ENCODE measurements around the gene ZFAND6.
"Not testable (repeated sequence)": the region's sequence is repeated elsewhere in the genome, so short reads cannot be mapped to it uniquely, and the experiment has no call there.

ZFAND6 gene

GRCh38 chr15:80058851-80059785 is at the start of gene ZFAND6:
Gene ZFAND6, plus strand, starts transcription at chr15:80059676. Its CDS starts 60,669 bp downstream, at chr15:80120345.
- peak; percentile 96 for DNase-seq

DNA sequence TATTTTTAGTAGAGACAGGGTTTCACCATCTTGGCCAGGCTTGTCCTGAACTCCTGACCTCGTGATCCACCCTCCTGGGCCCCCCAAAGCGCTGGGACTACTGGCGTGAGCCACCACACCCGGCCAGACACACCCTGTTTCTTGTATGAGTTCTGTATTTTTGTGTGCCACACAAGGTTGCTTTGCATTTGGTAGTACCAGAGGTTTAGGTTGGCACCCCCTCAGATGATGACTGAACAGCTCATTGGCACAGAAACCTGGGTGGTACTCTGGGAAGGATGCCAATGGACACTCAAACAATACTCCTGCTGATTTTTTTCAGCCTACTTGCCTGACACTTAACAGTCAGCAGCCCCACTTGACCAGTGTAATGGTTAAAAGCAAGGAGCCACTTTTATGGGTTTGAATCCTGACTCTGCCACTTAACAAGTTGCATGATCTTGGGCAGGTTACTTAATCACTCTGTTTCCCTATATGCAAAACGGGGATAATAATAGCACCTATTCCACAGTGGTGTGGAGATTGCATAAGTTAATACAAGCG is 49.3 kb upstream of the ZFAND6 start:
- DNase-seq: peak; percentile 72

DNA sequence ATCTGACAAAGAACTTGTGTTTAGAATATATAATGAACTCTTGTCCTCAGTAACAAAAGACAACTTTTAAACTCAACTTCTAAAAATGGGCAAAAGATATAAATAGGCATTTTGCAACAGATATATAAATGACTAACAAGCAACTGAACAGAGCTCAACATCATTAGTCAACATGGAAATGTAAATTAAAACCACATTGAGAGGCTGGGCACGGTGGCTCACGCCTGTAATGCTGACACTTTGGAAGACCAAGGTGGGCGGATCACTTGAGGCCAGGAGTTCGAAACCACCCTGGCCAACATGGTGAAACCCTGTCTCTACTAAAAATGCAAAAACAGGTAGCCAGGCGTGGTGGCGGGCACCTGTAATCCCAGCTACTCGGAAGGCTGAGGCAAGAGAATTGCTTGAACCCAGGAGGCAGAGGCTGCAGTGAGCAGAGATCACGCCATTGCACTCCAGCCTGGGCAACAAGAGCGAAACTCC is 48.4 kb upstream of the ZFAND6 start:
- DNase-seq: not testable (repeated sequence)

- no peak for DNase-seq
These were observed 47.9 kb upstream of the ZFAND6 start for GRCh38 chr15:80011596-80011995.

DNA sequence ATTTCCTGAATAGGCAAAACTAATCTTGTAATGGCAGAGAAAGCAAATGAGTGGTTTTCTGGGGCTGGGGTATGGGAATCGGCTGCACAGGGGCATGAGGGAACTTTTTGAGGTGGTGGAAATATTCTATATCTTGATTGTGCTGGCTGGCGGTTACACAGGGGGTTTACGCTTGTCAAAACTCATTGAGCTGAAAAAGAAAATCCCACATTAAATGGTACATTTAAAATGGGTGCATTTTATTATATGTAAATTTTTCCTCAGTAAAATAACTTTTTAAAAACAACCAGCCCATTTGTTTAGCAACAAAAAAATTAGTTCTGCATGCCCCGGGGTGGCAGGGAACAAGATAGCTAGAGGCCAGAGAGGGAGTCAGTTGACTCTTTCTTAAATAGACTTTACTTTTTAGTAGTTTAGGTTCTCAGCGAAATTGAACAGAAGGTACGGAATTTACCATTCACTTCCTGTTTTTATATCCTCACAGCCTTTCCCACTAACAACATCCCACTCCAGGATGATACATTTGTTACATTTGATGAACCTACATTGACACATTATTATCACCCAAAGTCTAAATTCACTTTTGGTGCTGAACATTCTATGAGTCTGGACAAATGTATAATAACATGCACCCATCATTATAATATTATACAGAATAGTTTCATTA is 47.3 kb upstream of the ZFAND6 start:
- no peak for DNase-seq

- not testable (repeated sequence) for DNase-seq
These were observed 45.3 kb upstream of the ZFAND6 start for GRCh38 chr15:80014186-80014585.

- no peak for DNase-seq
These were observed 44.3 kb upstream of the ZFAND6 start for GRCh38 chr15:80015156-80015555.

GRCh38 chr15:80016506-80016905 is 43.0 kb upstream of the ZFAND6 start:
- DNase-seq: not testable (repeated sequence)

GRCh38 chr15:80017139-80017538 is 42.3 kb upstream of the ZFAND6 start:
- DNase-seq: not testable (repeated sequence)

- DNase-seq: no peak
These were observed 40.2 kb upstream of the ZFAND6 start for GRCh38 chr15:80019168-80019745.

- not testable (repeated sequence) for DNase-seq
These were observed 39.3 kb upstream of the ZFAND6 start for GRCh38 chr15:80020149-80020548.

GRCh38 chr15:80020731-80021130 is 38.7 kb upstream of the ZFAND6 start:
- DNase-seq: no peak

- no peak for DNase-seq
These were observed 33.2 kb upstream of the ZFAND6 start for GRCh38 chr15:80026310-80026709.

- DNase-seq: no peak
These were observed 32.7 kb upstream of the ZFAND6 start for GRCh38 chr15:80026754-80027153.

DNA sequence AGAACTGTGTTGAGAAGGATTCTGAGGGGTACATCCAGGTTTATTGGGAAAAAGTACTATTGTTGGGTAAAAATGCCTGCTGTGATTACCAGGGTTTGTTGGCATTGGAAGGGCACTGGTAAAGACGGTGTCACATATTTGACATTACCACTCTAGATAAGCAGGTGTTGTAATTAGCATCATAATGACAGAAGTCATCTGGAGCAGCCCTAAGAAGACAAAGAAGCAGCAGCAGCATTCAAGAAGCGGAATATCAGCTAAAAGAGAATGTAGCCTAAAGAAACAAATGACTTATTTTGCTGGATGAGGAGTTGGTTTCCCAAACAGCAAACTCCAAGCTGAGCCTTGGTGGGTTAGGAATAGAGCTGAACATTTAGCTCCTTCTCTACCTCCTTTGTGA is 30.5 kb upstream of the ZFAND6 start:
- DNase-seq: no peak

DNA sequence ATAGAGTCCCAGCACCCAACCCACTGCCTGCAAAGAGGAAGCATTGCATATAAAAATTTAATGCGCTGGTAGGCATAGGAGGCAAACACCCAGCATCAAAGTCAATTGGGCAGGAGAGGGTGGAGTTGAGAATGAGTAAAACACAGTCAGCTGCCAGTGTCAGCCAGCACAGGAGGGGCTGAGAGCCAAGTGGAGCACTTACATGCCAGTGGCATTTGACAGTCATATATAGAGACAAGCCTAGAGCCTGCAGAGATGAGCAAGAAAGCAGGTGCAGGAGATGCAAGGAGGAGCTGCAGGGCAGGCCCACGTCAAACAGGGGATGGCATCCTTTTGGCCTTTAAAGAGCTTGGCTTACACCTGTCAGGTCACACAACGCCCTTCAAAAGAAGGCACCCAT is 27.6 kb upstream of the ZFAND6 start:
- no peak for DNase-seq

- no peak for DNase-seq
These were observed 24.8 kb upstream of the ZFAND6 start for GRCh38 chr15:80034629-80035028.

DNA sequence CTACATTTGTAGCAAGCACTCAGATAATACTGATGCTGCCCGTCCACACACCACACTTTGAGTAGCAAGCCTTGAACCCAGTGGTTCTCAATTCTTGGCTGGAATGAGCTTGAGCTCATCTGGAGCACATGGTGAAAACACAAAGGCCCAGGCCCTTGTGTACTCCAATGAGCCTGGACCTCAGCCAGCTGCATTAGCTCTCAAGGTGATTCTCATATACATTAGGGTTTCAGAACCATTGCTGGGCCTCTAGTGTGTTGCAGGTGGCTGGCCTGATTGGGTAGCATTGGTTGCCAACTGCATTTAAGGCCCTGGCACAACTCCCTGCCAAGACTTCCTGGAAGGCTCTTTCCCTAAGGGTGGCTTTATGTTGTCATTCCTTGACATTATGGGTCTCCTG is 23.4 kb upstream of the ZFAND6 start:
- no peak for DNase-seq

GRCh38 chr15:80041494-80042253 is 17.8 kb upstream of the ZFAND6 start:
- no peak for DNase-seq

- DNase-seq: no peak
These were observed 16.9 kb upstream of the ZFAND6 start for GRCh38 chr15:80042568-80042967.

- DNase-seq: not testable (repeated sequence)
These were observed 14.3 kb upstream of the ZFAND6 start for GRCh38 chr15:80045219-80045618.

DNA sequence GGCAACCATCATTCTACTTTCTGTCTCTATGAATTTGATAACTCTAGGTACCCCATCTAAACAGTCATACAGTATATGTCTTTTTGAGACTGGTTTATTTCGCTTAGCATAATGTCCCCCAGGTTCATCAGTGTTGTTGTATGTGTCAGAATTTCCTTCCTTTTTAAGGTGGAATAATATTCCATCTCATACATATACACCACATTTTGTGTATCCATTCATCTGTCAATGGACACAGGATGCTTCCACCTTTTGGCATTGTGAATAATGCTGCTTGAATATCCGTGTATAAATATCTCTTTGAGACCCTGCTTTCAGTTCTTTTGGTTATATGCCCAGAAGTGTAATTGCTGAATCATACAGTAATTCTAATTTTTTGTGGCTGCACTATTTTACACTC is 10.4 kb upstream of the ZFAND6 start:
- DNase-seq: no peak
